B cell (primary cell): ENCODE data around the gene PARP12. TPM values are rescaled to one million over a fixed set of nuclear protein-coding genes. Genes with fewer than 3 reads are reported as not detected.

Experiments used
- ATAC-seq: fragments of 200-7000 bp; cut with Tn5 transposase; one replicate; pipeline ENCODE4 v1.10.0; 2021; ENCODE audit warnings: low read depth, mild to moderate bottlenecking, moderate number of reproducible peaks, moderate library complexity
- CTCF ChIA-PET: fragments of 350-600 bp; sonication (Branson Sonifier 250); formaldehyde crosslinking; loops from one replicate; lab custom pipeline; 2021; ENCODE audit warnings: antibody characterized with exemption, inconsistent platforms; lab: Charles Lee
- POLR2A ChIA-PET: fragments of 350-600 bp; sonication (Branson Sonifier 250); formaldehyde crosslinking; loops from one replicate; lab custom pipeline; 2021; ENCODE audit warnings: antibody characterized with exemption; lab: Charles Lee
- DNase-seq: peaks from one replicate; pipeline ENCODE4 v3.0.0; 2013
- H2AFZ ChIP-seq: 2 replicates; pipeline ENCODE4 v1.6.1; 2012; ENCODE audit warnings: mild to moderate bottlenecking, low read depth, low read length; ENCODE audit not compliant: insufficient read depth, poor library complexity, severe bottlenecking
- H3K27ac ChIP-seq, 2 donors: 1 replicate in 1 of 2; 2 replicates in 1 of 2; pipeline ENCODE4 v1.5.1; 2012 to 2013; ENCODE audit warnings: low read length in 2 of 2, mild to moderate bottlenecking in 2 of 2, moderate library complexity in 1 of 2
- H3K27me3 ChIP-seq, 4 experiments: fragments of 200-600 bp in 1 of 4; sonication (generic) in 1 of 4; replicated peaks in 1 of 4; 1 replicate in 2 of 4; 2 replicates in 2 of 4; pipeline versions ENCODE4 v1.6.1 to v1.7.0; 2013 to 2016; ENCODE audit warnings: low read length in 3 of 4, mild to moderate bottlenecking in 2 of 4, mixed read lengths in 1 of 4, moderate library complexity in 1 of 4; ENCODE audit not compliant: insufficient read depth in 4 of 4, control insufficient read depth in 3 of 4; ENCODE audit errors: control extremely low read depth in 1 of 4
- H3K36me3 ChIP-seq, 2 experiments: replicated peaks in 1 of 2; 1 replicate in 1 of 2; 2 replicates in 1 of 2; pipeline versions ENCODE4 v1.6.1 to v1.7.1; 2013; ENCODE audit warnings: low read length in 1 of 2; ENCODE audit not compliant: insufficient read depth in 2 of 2, control insufficient read depth in 1 of 2; ENCODE audit errors: control extremely low read depth in 1 of 2, extremely low read depth in 1 of 2
- H3K4me1 ChIP-seq, 2 donors: fragments of 200-600 bp in 1 of 2; sonication (generic) in 1 of 2; 1 replicate in 1 of 2; 2 replicates in 1 of 2; pipeline versions ENCODE4 v1.5.1 to v1.6.1; 2013 to 2017; ENCODE audit warnings: low read length in 2 of 2; ENCODE audit not compliant: control insufficient read depth in 2 of 2, insufficient read depth in 2 of 2
- H3K4me2 ChIP-seq: replicated peaks from 2 replicates; pipeline ENCODE3; 2012; ENCODE audit warnings: mild to moderate bottlenecking, low read depth, low read length; ENCODE audit not compliant: poor library complexity, severe bottlenecking
- H3K4me3 ChIP-seq, 5 experiments: fragments of 200-600 bp in 1 of 5; sonication (generic) in 1 of 5; 1 replicate in 3 of 5; 2 replicates in 2 of 5; pipeline versions ENCODE4 v1.5.1 to v1.7.0; 2011 to 2016; ENCODE audit warnings: low read length in 4 of 5, mild to moderate bottlenecking in 4 of 5, low read depth in 2 of 5, control low read depth in 1 of 5, moderate library complexity in 1 of 5; ENCODE audit not compliant: insufficient read depth in 1 of 5; ENCODE audit errors: control extremely low read depth in 1 of 5, extremely low read depth in 1 of 5
- H3K79me2 ChIP-seq: fragments of 200-600 bp; sonication (generic); one replicate; pipeline ENCODE4 v1.6.0; 2016; ENCODE audit warnings: low read length; ENCODE audit not compliant: control insufficient read depth, insufficient read depth
- H3K9ac ChIP-seq: fragments of 200-600 bp; sonication (generic); 2 replicates; pipeline ENCODE4 v1.6.1; 2017; ENCODE audit warnings: mild to moderate bottlenecking, low read length, moderate library complexity
- H3K9me3 ChIP-seq, 3 donors: one replicate each; pipeline versions ENCODE4 v1.6.1 to v1.7.1; 2013; ENCODE audit warnings: low read length in 2 of 3; ENCODE audit not compliant: control insufficient read depth in 2 of 3, insufficient read depth in 1 of 3; ENCODE audit errors: control extremely low read depth in 1 of 3
- H4K20me1 ChIP-seq: 2 replicates; pipeline ENCODE4 v1.6.0; 2012; ENCODE audit warnings: mild to moderate bottlenecking, low read length; ENCODE audit not compliant: insufficient read depth, control insufficient read depth, poor library complexity, severe bottlenecking
- H3K27ac Mint-ChIP-seq: one replicate; pipeline ENCODE4 v1.8.0; 2021; ENCODE audit warnings: mixed read lengths
- H3K27me3 Mint-ChIP-seq: one replicate; pipeline ENCODE4 v1.8.0; 2021; ENCODE audit warnings: mixed read lengths
- H3K4me1 Mint-ChIP-seq: one replicate; pipeline ENCODE4 v1.8.0; 2021; ENCODE audit warnings: mixed read lengths
- H3K4me3 Mint-ChIP-seq: one replicate; pipeline ENCODE4 v1.8.0; 2021; ENCODE audit warnings: mixed read lengths
- H3K9me3 Mint-ChIP-seq: one replicate; pipeline ENCODE4 v1.8.0; 2022; ENCODE audit warnings: mixed read lengths; ENCODE audit not compliant: insufficient read depth
- EZH2 ChIP-seq: IDR thresholded peaks from 2 replicates; pipeline ENCODE4 v1.6.1; 2012; ENCODE audit warnings: borderline replicate concordance, low read depth, mild to moderate bottlenecking, moderate library complexity, low read length; ENCODE audit not compliant: insufficient read depth, poor library complexity, severe bottlenecking
- WGBS: methylation state at CpG from one replicate; pipeline ENCODE4 v1.1.5; 2013; ENCODE audit warnings: missing lambda C conversion rate; ENCODE audit not compliant: insufficient coverage; 5-methylcytosine and 5-hydroxymethylcytosine counted together
- intact Hi-C: fragments of 100-400 bp; cut with micrococcal nuclease; formaldehyde crosslinking; loops from one replicate; pipeline ENCODE4 v1.10.0; 2022
- polyA plus RNA-seq: library from polyadenylated mRNA; depleted of rRNA; stranded (reverse); fragments of >200 nt; gene quantifications from 2 replicates; pipeline ENCODE4 v1.2.3, GENCODE V29; 2012
- total RNA-seq, 2 donors: library from RNA; stranded (reverse); fragments of 120-200 nt in 1 of 2; gene quantifications; 1 replicate in 1 of 2; 2 replicates in 1 of 2; pipeline versions ENCODE4 v1.2.3 to v1.2.4, GENCODE V29; 2013 to 2022
- TF ChIP-seq, protein P1 (sequence below): fragments of 200-600 bp; IDR thresholded peaks from one replicate; pipeline ENCODE4 v1.8.0; 2022; ENCODE audit warnings: antibody characterized with exemption, mild to moderate bottlenecking

Gene PARP12
- total and polyA plus RNA-seq, 2 donors (not counting 1 experiment from before 2014, with no cell fraction given) = 170 to 177 TPM

DNA sequence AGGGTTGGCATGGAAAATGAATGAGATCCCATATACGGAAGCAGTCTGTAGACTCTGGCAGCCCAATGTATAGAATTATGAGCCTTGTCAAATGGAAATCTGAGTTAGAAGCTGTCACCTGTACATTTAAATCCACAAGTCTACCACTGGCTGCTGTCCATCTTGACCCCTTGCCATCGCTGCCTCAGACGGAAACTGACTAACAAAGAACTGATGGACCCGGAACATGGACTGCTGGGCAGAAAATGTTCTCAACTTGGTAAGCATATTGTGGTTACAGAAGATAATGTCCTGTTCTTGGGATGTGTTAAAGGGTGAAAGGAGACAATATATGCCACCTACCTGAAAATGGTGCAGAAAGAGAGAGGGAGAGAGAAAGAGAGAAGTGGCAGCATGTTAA lies 37.5 kb downstream of the PARP12 start:
- TF ChIP-seq EZH2 = no peak
- TF ChIP-seq, protein P1, sequence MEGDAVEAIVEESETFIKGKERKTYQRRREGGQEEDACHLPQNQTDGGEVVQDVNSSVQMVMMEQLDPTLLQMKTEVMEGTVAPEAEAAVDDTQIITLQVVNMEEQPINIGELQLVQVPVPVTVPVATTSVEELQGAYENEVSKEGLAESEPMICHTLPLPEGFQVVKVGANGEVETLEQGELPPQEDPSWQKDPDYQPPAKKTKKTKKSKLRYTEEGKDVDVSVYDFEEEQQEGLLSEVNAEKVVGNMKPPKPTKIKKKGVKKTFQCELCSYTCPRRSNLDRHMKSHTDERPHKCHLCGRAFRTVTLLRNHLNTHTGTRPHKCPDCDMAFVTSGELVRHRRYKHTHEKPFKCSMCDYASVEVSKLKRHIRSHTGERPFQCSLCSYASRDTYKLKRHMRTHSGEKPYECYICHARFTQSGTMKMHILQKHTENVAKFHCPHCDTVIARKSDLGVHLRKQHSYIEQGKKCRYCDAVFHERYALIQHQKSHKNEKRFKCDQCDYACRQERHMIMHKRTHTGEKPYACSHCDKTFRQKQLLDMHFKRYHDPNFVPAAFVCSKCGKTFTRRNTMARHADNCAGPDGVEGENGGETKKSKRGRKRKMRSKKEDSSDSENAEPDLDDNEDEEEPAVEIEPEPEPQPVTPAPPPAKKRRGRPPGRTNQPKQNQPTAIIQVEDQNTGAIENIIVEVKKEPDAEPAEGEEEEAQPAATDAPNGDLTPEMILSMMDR = no peak
- H4K20me1 ChIP-seq = peaks cover 9% of the 10 kb centered on the region
- H3K27me3 ChIP-seq = no peaks in the 10 kb centered on the region
- no peaks in the 10 kb centered on the region for H3K4me1 ChIP-seq
- no peak overlapping the region for H3K4me2 ChIP-seq
- intact Hi-C loops = no loop called here
- H3K4me3 ChIP-seq = no peak overlapping the region
- Mint-ChIP-seq H3K9me3 (no peaks in the 10 kb centered on the region), H3K27me3 (no peaks in the 10 kb centered on the region), H3K27ac (no peak overlapping the region), H3K4me3 (no peak overlapping the region), H3K4me1 (no peaks in the 10 kb centered on the region)
- no peak overlapping the region for H3K9ac ChIP-seq
- H3K79me2 ChIP-seq = no peaks in the 10 kb centered on the region
- H3K36me3 ChIP-seq = peaks cover 0 to 68% of the 10 kb centered on the region in 2 experiments
- POLR2A ChIA-PET = no interaction called here
- no peaks in the 10 kb centered on the region for H3K9me3 ChIP-seq
- H2AFZ ChIP-seq = no peak overlapping the region
- ATAC-seq (no peak), DNase-seq (no peak)
- WGBS = 100% methylated on average over 1 of the region's 4 CpGs
- no peak overlapping the region for H3K27ac ChIP-seq
- CTCF ChIA-PET = interaction anchor here (1.5 kb wide), 1 partner anchor 379 kb away, joined by 3 read pairs; no protein-coding TSS in a partner anchor

DNA sequence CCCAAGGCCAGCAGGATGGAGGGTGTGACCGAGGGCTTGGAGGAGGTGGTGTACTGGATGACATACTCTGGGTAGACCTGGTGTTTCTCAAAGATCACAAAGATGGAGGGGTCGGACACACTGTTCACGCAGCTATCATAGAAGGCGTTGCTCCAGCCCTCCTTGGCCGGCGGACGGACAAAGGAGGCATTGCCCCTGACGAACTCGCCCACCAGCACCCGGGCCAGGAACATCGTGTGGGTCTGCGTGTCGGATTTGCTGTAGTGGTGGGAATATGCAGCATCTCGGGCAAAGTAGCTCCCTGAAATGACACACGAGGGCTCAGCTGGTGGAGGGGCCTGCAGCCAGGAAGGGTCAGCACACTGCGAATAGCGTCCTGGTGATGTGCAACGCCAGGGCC lies 38.2 kb downstream of the PARP12 start:
- no peaks in the 10 kb centered on the region for H3K79me2 ChIP-seq
- H4K20me1 ChIP-seq = peaks cover 9% of the 10 kb centered on the region
- H3K36me3 ChIP-seq = peaks cover 0 to 67% of the 10 kb centered on the region in 2 experiments
- H3K4me3 ChIP-seq = no peak overlapping the region
- H3K4me2 ChIP-seq = no peak overlapping the region
- no peak for TF ChIP-seq EZH2
- TF ChIP-seq, protein P1 = no peak
- H3K9me3 ChIP-seq = no peaks in the 10 kb centered on the region
- CTCF ChIA-PET = no interaction called here
- intact Hi-C loops = no loop called here
- H3K4me3 Mint-ChIP-seq = no peak overlapping the region
- H3K27me3 ChIP-seq = no peaks in the 10 kb centered on the region
- no peaks in the 10 kb centered on the region for H3K9me3 Mint-ChIP-seq
- H3K27me3 Mint-ChIP-seq = no peaks in the 10 kb centered on the region
- no peak overlapping the region for H3K27ac ChIP-seq
- no peaks in the 10 kb centered on the region for H3K4me1 Mint-ChIP-seq
- H3K9ac ChIP-seq = no peak overlapping the region
- 93% methylated on average over 18 of the region's 18 CpGs for WGBS
- ATAC-seq = no peak
- H3K4me1 ChIP-seq = no peaks in the 10 kb centered on the region
- POLR2A ChIA-PET = no interaction called here
- H3K27ac Mint-ChIP-seq = no peak overlapping the region
- no peak overlapping the region for H2AFZ ChIP-seq
- no peak for DNase-seq
